ENCODE data around the gene TRPC1.

The TRPC1 gene

DNA sequence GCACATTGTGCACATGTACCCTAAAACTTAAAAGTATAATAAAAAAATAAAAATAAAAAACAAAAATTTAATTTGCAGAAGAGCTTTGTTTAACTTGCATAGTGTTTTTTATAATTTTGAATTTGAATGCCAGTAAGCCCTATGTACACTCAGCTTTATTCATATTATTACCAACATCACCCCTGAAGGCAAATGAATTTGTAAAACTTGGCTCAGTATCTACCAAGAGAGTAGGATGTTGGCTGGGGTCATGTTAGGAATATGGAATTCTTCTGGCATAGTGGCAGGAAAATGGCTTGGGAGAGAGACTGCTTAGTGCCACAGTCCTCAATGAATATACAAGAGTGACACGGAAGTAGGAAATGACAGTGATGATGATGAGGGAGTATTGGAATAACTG lies 30.7 kb downstream of the TRPC1 start:
- DNase-seq: no peak

DNA sequence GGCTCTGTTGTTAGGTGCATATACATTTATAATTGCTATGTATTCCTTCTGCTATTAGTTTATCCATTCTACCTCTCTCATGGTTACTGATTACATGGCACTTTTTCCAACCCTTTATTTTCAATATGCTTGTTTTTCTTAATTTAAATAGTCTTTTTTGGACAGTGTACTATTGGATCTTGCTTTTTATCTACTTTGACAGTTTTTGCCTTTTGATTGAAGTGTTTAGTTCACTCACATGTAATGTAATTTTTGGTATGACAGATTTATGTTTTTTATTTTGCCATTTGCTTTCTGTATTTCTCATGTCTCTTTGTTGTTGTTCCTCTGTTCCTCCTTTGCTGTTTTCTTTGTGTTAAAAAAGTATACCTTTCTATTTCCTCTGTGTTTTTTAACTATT lies 44.5 kb downstream of the TRPC1 start:
- DNase-seq: no peak

- no peak for DNase-seq
Measured at GRCh38 chr3:142777927-142778326, 54.1 kb downstream of the TRPC1 start.

- no peak for DNase-seq
Measured at GRCh38 chr3:142778541-142778940, 54.7 kb downstream of the TRPC1 start.

GRCh38 chr3:142779591-142779990 lies 55.8 kb downstream of the TRPC1 start:
- DNase-seq: no peak

- no peak for DNase-seq
Measured at GRCh38 chr3:142782616-142783015, 58.8 kb downstream of the TRPC1 start.

DNA sequence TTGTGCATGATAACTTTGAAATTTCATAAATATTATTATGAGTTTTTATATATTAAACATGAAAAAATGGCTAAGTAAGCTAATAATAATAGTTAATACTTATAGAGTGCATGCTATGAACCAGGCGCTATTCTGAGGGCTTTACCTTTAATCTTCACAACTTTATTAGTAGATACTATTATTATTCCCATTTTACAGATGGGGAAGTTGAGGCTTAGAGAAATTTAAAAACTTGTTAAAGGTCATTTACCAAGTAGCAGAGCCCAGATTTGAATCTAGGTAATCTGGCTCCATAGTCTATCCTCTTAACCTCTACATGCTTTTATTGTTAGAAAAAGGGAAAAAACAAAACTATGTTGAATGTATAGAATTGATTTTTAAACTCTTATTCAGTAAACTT lies 60.4 kb downstream of the TRPC1 start:
- DNase-seq: no peak

DNA sequence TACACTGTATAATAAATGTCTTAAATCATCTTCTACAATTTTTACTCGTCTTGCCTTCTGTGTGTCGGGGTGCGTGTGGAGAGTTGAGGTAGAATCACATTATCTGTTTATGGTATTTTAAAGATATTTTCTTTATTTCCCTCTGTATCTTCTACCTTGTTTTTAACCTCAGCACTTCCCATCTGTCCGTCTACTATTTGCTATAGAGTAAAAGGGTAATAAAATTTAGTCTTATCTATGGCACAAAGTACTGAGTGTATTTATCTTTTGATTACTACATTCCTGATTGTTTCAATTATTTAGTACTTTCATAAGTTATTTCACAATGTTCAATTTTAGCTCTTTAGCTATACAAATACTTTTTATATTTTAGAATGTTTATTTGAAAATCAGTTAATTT lies 62.2 kb downstream of the TRPC1 start:
- DNase-seq: no peak

DNA sequence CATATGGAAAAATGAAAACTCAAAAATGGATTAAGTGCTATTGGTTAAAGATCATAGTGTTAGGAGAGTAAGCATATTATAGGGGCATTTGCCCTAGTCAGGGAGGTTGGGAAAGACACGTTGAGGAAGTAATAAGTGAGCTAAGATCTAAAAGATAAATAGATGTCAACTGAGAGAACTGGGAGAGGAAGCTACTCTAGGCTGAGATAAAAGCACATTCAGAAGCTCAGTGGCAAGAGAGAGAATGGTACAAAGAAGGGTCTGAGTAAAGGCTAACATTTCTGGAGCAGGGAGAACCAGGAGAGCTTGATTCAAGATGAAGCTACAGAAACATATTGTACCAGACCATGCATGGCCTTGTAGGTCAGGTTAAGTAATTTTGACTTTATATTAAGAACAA lies 63.9 kb downstream of the TRPC1 start:
- no peak for DNase-seq

GRCh38 chr3:142794508-142794907 lies 70.7 kb downstream of the TRPC1 start:
- no peak for DNase-seq

- DNase-seq: no peak
Measured at GRCh38 chr3:142795332-142795731, 71.5 kb downstream of the TRPC1 start.

DNA sequence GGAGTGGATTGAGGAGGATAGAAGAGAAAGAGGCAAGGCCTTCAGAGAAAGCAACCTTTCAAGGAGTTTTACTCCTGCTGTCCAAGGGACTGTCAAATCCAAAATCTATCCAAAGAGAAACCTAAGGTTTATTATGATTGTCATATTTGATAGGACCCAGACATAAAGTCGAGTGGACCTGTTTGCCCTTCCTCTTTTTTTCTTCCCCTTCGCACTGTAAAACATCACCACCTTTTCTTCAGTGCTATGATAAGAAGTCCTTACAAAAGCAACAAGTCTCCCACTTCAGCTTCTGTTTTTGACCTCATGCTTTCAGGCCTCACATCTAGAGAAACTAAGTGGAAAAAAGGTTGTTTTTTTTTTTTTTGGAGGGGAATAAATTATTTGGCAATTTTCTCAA lies 73.0 kb downstream of the TRPC1 start:
- DNase-seq: no peak

GRCh38 chr3:142801746-142802145 lies 77.9 kb downstream of the TRPC1 start:
- no peak for DNase-seq

- DNase-seq: no peak
Measured at GRCh38 chr3:142802891-142803290, 79.1 kb downstream of the TRPC1 start.

DNA sequence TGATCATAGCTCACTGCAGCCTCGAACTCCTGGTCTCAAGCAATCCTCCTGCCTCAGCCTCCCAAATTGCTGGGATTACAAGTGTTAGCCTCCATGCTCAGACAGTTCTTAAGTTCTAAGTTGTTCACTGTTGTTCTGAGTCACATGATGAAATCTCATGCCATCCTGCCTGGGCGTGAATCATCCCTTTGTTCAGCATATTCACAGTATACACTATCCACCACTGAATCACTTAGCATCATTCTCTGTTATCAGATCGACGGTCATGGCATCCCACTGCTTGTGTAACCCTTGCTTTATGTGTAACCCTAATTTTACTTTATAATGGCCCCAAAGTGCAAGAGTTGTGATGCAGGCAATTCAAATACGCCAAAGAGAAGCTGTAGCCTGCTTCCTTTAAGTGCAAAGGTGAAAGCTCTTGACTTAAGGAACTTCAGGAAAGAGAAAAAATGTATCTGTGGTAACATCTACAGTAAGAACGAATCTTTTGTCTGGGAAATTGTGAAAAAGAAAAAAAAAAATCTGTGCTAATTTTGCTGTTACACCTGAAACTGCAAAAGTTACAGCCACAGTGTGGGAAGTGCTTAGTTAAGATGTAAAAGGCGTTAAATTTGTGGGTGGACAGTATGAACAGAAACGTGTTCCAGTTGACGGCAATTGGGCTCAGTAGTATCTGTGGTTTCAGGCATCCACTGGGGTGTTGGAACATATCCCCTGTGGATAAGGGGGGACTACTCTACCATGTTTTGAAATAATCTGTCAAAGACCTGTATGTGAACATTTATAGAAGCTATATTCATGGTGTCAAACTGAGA lies 84.5 kb downstream of the TRPC1 start:
- DNase-seq: no peak

DNA sequence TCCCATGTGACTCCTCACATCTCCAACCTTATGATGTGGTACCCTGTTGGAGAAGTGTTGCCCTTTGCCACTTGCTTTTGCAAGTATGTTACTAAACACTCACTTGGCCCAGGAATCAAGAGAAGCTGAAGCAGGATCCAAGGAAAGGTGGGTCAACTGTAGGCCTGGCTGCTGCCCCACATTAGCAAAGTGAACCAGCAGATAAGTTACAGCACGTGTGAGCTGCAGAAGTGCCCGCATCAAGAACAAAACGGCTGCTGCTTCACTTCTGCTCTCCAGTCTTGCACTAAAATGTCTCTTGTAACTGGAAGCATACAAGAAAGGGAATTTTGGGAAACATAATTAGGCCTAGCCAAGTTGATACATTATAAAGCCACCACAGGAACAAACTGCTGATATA lies 85.4 kb downstream of the TRPC1 start:
- DNase-seq: no peak

DNA sequence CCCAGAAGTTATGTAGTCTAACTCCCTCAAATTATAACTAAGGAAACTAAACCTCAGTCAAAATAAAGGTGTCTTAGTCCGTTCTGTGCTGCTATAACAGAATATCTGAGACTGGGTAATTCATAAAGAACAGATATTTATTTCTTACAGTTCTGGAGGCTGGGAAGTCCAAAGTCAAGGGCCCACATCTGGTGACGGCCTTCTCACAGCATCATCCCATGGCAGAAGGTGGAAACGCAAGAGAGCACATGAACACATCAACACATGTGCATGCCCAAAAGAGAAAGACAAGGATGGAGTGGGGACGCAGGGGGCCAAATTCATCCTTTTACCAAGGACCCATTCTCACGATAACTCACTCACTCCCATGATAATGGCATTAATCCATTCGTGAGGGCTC lies 92.0 kb downstream of the TRPC1 start:
- no peak for DNase-seq

- DNase-seq: no peak
Measured at GRCh38 chr3:142817356-142817755, 93.5 kb downstream of the TRPC1 start.

- no peak for DNase-seq
Measured at GRCh38 chr3:142817897-142818296, 94.1 kb downstream of the TRPC1 start.

GRCh38 chr3:142818651-142819050 lies 94.8 kb downstream of the TRPC1 start:
- no peak for DNase-seq

DNA sequence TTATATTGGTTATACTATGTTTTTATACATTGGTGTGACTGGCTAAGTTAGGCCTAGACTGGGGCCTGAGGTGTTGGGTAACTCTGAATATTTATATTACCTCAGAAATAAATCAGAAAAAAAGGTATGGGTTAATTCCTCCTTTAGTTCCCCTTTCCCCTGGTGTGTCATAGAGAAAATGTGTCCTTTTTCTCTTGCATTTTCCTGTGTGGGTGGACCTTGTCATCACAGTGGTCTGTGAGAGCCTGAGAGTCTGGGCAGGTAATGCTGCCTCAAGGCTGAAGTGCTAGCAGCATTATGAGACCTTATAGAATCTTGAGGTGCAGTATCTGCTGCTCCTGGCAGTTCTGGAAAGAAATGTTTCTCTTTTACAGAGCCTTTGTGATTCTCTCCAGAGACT lies 95.3 kb downstream of the TRPC1 start:
- DNase-seq: no peak

GRCh38 chr3:142828703-142829305 lies 105.0 kb downstream of the TRPC1 start:
- peak; percentile 48 for DNase-seq

- DNase-seq: no peak
Measured at GRCh38 chr3:142837526-142837925, 113.7 kb downstream of the TRPC1 start.

GRCh38 chr3:142839831-142840230 lies 116.0 kb downstream of the TRPC1 start:
- DNase-seq: no peak

Data from activated T-cell treated with anti-CD3 and anti-CD28 coated beads, Interleukin-2, amount 50 U/mL, for 1 hour (primary cell).